Neural progenitor cell (in vitro differentiated cells): ENCODE measurements around the gene CHD6.

Source experiments
- CTCF ChIP-seq: fragments of 200-600 bp; sonication (generic); IDR thresholded peaks from 2 replicates; pipeline ENCODE4 v1.5.1; 2017; ENCODE audit warnings: antibody characterized with exemption, mild to moderate bottlenecking
- EZH2phosphoT487 ChIP-seq: fragments of 200-600 bp; sonication (generic); IDR thresholded peaks from 2 replicates; pipeline ENCODE4 v1.6.1; 2017; ENCODE audit warnings: antibody characterized with exemption

GRCh38 chr20:41586772-41587171 is 31.4 kb downstream of the CHD6 start:
- TF ChIP-seq CTCF (no peak), EZH2phosphoT487 (no peak)
